Measurements from ENCODE around the gene RYR1. TPM values are rescaled to one million over a fixed set of nuclear protein-coding genes. Genes with fewer than 3 reads are reported as not detected.

The RYR1 gene
- total and polyA plus RNA-seq, 10 of the 15 experiments (the other 5 are each of a cell fraction or from before 2014, with no cell fraction given) = under 0.01 to 0.32 (median 0.07) TPM; not detected in 1

DNA sequence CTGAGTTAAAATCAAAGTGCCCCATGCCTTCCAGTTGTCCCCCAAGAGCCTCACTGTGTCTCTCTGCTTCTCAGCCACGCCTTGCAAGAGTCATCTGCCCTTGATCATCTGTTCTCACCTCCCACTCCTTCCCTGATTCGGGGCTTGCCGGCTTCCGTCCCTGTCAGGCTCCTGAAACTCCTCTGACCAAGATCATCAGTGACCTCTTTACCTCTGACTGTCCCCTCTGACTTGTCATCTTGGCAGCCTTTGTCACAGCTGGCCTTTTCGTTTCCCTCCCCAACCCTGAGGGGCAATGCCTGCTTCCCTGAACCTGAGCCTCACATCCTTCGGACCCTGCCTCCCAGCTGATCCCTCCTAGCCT lies 117.9 kb downstream of the RYR1 start (continued):
- TF ChIP-seq, protein P1, sequence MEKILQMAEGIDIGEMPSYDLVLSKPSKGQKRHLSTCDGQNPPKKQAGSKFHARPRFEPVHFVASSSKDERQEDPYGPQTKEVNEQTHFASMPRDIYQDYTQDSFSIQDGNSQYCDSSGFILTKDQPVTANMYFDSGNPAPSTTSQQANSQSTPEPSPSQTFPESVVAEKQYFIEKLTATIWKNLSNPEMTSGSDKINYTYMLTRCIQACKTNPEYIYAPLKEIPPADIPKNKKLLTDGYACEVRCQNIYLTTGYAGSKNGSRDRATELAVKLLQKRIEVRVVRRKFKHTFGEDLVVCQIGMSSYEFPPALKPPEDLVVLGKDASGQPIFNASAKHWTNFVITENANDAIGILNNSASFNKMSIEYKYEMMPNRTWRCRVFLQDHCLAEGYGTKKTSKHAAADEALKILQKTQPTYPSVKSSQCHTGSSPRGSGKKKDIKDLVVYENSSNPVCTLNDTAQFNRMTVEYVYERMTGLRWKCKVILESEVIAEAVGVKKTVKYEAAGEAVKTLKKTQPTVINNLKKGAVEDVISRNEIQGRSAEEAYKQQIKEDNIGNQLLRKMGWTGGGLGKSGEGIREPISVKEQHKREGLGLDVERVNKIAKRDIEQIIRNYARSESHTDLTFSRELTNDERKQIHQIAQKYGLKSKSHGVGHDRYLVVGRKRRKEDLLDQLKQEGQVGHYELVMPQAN (conservative IDR thresholded peaks at IDR 0.05) = 0 out of 2 replicates have a peak, but pooled peaks have one; percentile 26
- TF ChIP-seq, protein P2, sequence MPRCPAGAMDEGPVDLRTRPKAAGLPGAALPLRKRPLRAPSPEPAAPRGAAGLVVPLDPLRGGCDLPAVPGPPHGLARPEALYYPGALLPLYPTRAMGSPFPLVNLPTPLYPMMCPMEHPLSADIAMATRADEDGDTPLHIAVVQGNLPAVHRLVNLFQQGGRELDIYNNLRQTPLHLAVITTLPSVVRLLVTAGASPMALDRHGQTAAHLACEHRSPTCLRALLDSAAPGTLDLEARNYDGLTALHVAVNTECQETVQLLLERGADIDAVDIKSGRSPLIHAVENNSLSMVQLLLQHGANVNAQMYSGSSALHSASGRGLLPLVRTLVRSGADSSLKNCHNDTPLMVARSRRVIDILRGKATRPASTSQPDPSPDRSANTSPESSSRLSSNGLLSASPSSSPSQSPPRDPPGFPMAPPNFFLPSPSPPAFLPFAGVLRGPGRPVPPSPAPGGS (IDR thresholded peaks at IDR 0.05; ENCODE audit: borderline replicate concordance, insufficient read depth, low read depth, low read length, poor library complexity, severe bottlenecking) = no peak
- TF ChIP-seq RAD51 (IDR thresholded peaks at IDR 0.05) (peak; percentile 87), ZNF384 (IDR thresholded peaks at IDR 0.05; ENCODE audit: borderline replicate concordance, low read depth, low read length) (no peak), POU2F2 (IDR thresholded peaks at IDR 0.05; ENCODE audit: borderline replicate concordance, low read depth, low read length) (peak; percentile 39; the same call in 1 of the 3 replicates), HCFC1 (IDR thresholded peaks at IDR 0.05; ENCODE audit: low read length) (no peak), SREBF2 (IDR thresholded peaks at IDR 0.05; ENCODE audit: low read length) (no peak), BHLHE40 (IDR thresholded peaks at IDR 0.05; ENCODE audit: borderline replicate concordance in 1 of 2, low read depth in 2 of 2, low read length in 1 of 2) (peak; percentile 63 to 80; a peak in 3 of 4 replicates), RUNX3 (IDR thresholded peaks at IDR 0.05; ENCODE audit: low read length) (peak; percentile 61; the same call in 1 of the 2 replicates), SPI1 (IDR thresholded peaks at IDR 0.05; ENCODE audit: borderline replicate concordance, insufficient read depth, low read depth, low read length) (no peak), ESRRA (IDR thresholded peaks at IDR 0.05; ENCODE audit: low read length) (peak; percentile 73), RELA (IDR thresholded peaks at IDR 0.05; ENCODE audit: borderline replicate concordance, partially characterized antibody) (peak; percentile 28), CHD2 (IDR thresholded peaks at IDR 0.05; ENCODE audit: borderline replicate concordance, low read depth, low read length) (peak; percentile 85), ZNF217 (IDR thresholded peaks at IDR 0.05) (peak; percentile 17), CREM (IDR thresholded peaks at IDR 0.05; ENCODE audit: low read depth) (peak; percentile 63)
- TF ChIP-seq, protein P3, sequence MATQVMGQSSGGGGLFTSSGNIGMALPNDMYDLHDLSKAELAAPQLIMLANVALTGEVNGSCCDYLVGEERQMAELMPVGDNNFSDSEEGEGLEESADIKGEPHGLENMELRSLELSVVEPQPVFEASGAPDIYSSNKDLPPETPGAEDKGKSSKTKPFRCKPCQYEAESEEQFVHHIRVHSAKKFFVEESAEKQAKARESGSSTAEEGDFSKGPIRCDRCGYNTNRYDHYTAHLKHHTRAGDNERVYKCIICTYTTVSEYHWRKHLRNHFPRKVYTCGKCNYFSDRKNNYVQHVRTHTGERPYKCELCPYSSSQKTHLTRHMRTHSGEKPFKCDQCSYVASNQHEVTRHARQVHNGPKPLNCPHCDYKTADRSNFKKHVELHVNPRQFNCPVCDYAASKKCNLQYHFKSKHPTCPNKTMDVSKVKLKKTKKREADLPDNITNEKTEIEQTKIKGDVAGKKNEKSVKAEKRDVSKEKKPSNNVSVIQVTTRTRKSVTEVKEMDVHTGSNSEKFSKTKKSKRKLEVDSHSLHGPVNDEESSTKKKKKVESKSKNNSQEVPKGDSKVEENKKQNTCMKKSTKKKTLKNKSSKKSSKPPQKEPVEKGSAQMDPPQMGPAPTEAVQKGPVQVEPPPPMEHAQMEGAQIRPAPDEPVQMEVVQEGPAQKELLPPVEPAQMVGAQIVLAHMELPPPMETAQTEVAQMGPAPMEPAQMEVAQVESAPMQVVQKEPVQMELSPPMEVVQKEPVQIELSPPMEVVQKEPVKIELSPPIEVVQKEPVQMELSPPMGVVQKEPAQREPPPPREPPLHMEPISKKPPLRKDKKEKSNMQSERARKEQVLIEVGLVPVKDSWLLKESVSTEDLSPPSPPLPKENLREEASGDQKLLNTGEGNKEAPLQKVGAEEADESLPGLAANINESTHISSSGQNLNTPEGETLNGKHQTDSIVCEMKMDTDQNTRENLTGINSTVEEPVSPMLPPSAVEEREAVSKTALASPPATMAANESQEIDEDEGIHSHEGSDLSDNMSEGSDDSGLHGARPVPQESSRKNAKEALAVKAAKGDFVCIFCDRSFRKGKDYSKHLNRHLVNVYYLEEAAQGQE (IDR thresholded peaks at IDR 0.05; ENCODE audit: low read depth, low read length) = no peak
- TF ChIP-seq, protein P4, sequence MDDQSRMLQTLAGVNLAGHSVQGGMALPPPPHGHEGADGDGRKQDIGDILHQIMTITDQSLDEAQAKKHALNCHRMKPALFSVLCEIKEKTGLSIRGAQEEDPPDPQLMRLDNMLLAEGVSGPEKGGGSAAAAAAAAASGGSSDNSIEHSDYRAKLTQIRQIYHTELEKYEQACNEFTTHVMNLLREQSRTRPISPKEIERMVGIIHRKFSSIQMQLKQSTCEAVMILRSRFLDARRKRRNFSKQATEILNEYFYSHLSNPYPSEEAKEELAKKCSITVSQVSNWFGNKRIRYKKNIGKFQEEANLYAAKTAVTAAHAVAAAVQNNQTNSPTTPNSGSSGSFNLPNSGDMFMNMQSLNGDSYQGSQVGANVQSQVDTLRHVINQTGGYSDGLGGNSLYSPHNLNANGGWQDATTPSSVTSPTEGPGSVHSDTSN (IDR thresholded peaks at IDR 0.05; ENCODE audit: insufficient replicate concordance, low read depth, low read length) = peak; percentile 69
- TF ChIP-seq, protein P5, sequence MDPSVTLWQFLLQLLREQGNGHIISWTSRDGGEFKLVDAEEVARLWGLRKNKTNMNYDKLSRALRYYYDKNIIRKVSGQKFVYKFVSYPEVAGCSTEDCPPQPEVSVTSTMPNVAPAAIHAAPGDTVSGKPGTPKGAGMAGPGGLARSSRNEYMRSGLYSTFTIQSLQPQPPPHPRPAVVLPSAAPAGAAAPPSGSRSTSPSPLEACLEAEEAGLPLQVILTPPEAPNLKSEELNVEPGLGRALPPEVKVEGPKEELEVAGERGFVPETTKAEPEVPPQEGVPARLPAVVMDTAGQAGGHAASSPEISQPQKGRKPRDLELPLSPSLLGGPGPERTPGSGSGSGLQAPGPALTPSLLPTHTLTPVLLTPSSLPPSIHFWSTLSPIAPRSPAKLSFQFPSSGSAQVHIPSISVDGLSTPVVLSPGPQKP (IDR thresholded peaks at IDR 0.05; ENCODE audit: low read depth, low read length) = peak; percentile 54; the same call in 1 of the 2 replicates
- TF ChIP-seq, protein P6, sequence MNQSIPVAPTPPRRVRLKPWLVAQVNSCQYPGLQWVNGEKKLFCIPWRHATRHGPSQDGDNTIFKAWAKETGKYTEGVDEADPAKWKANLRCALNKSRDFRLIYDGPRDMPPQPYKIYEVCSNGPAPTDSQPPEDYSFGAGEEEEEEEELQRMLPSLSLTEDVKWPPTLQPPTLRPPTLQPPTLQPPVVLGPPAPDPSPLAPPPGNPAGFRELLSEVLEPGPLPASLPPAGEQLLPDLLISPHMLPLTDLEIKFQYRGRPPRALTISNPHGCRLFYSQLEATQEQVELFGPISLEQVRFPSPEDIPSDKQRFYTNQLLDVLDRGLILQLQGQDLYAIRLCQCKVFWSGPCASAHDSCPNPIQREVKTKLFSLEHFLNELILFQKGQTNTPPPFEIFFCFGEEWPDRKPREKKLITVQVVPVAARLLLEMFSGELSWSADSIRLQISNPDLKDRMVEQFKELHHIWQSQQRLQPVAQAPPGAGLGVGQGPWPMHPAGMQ (IDR thresholded peaks at IDR 0.05; ENCODE audit: borderline replicate concordance) = no peak
